Motor neuron (in vitro differentiated cells): ENCODE data around the gene BCR. TPM values are rescaled to one million over a fixed set of nuclear protein-coding genes. Genes with fewer than 3 reads are reported as not detected.

Source experiments
- ATAC-seq, 8 experiments: fragments of 200-7000 bp; cut with Tn5 transposase; replicated peaks in 6 of 8; 2 replicates each; pipeline ENCODE4 v1.8.0; 2021; ENCODE audit warnings: mild to moderate bottlenecking in 8 of 8, moderate library complexity in 8 of 8
- H3K27ac ChIP-seq, 2 donors: fragments of 250-450 bp; sonication (Bioruptor Pico); 2 replicates each; pipeline ENCODE4 v1.9.0; 2021; ENCODE audit warnings: antibody characterized with exemption in 2 of 2, mild to moderate bottlenecking in 2 of 2, moderate library complexity in 1 of 2
- H3K4me1 ChIP-seq, 2 donors: fragments of 250-450 bp; sonication (Bioruptor Pico); replicated peaks in 1 of 2; 2 replicates each; pipeline ENCODE4 v1.6.1; 2021; ENCODE audit warnings: antibody characterized with exemption in 2 of 2, mild to moderate bottlenecking in 2 of 2, moderate library complexity in 1 of 2
- H3K4me3 ChIP-seq, 5 donors: fragments of 250-450 bp; sonication (Bioruptor Pico); 2 replicates each; pipeline ENCODE4 v1.9.0; 2021; ENCODE audit warnings: antibody characterized with exemption in 5 of 5, mild to moderate bottlenecking in 5 of 5, moderate library complexity in 4 of 5
- WGBS, 10 experiments: fragments of 450-650 bp; shearing (Covaris generic); methylation state at CpG; one replicate each; pipeline ENCODE4 v1.0.0; 2022; 5-methylcytosine and 5-hydroxymethylcytosine counted together
- in situ Hi-C, 9 experiments: fragments of 400-800 bp; cut with MboI; loops; one replicate each; pipeline ENCODE4 v1.15.0; 2021; ENCODE audit warnings: low sequenced_read_pairs in 9 of 9, low pct_unique_long_range_greater_than_20kb in 2 of 9; ENCODE audit not compliant: unreplicated experiment in 9 of 9
- total RNA-seq, 8 experiments: library from RNA; unstranded; fragments of 300-600 nt; gene quantifications; 2 replicates each; pipeline versions ENCODE4 v1.2.3 to v1.2.4, GENCODE V29; 2022

Gene BCR
- total RNA-seq, 8 experiments from 2014 or later, result 20.7 to 41.5 (median 28.6) TPM

DNA sequence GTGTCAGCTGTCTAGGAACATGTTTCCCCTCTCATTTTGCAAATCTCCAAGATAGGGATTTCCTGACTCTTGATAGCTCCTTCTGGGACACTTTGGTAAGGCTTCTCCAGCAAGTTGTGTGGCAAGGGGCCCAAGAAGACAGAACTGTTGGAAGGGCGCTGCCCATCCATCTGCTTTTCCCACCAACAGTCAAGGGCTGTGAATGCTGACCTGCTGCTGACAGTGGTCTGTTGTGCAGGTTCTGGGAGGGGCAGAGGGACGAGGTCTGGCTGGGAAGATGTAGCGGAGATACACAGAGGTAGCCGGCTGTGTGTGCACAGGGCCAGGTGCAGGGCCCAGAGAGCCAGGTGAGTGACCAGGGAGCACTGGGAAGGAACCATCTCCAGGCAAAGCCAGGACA, 12.2 kb downstream of the BCR start:
- 90 to 100% (median 100%) methylated on average over 1 to 2 of the region's 4 CpGs; no CpG with 5 or more reads in 5 of the 10 experiments for WGBS, 10 experiments
- Histone ChIP-seq H3K27ac (peak overlapping the region; percentile 29 to 50), H3K4me3 (no peak overlapping the region), H3K4me1 (peaks cover 12 to 15% of the 10 kb centered on the region in 2 donors)
- in situ Hi-C loops, result loop anchor here in 3 of 9 experiments (25.0 kb wide), 1 partner anchor 95 kb away; no protein-coding TSS in a partner anchor
- ATAC-seq, result no peak

DNA sequence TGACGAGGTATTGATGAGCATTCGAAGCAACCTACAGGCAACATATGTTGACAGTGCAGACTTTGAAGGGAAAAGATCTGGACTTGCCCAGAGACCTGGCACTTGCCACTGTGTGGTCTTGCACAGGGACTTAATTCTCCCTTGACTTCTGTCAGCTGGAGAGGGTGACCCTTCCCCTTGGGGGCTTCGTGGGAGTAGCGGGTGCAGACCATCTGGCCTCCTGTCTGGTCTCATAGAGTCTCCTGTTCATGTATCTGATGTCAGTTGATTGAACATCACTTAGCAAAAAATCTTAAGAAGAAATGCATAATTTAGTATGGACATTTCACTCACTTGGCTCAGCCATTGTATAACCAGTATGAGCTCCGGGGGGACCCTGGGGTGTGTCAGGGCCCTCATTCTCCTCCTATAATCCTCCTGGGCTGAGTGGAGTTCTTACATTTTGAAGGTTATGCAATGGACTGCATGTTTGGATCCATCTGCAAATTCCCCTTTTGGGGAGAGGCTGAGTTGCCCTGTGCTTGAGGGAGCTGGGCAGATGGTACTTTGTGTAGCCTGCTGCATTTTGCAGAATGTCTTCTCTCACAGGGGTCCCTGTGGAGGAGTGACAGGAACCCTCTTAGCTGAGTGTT, 13.0 kb downstream of the BCR start:
- peaks cover 8% of the 10 kb centered on the region in 2 donors for H3K4me1 ChIP-seq
- WGBS, 10 experiments, result 0 to 100% (median 81%) methylated on average over 1 to 4 of the region's 5 CpGs; no CpG with 5 or more reads in 5 of the 10 experiments
- peak in 3 of 8 experiments; percentile 33 to 66 (median 46) for ATAC-seq
- peak overlapping the region; percentile 32 to 61 for H3K27ac ChIP-seq
- in situ Hi-C loops, result loop anchor here in 3 of 9 experiments (25.0 kb wide), 1 partner anchor 94 kb away; no protein-coding TSS in a partner anchor
- no peak overlapping the region for H3K4me3 ChIP-seq

GRCh38 chr22:23193882-23194281, 13.6 kb downstream of the BCR start:
- Histone ChIP-seq H3K4me1 (peaks cover 9% of the 10 kb centered on the region in 2 donors), H3K4me3 (no peak overlapping the region), H3K27ac (peak overlapping the region; percentile 32 to 61)
- 83 to 100% (median 100%) methylated on average over 1 to 4 of the region's 5 CpGs; no CpG with 5 or more reads in 4 of the 10 experiments for WGBS, 10 experiments
- in situ Hi-C loops, result loop anchor here in 3 of 9 experiments (25.0 kb wide), 1 partner anchor 93 kb away; no protein-coding TSS in a partner anchor
- ATAC-seq, result peak in 2 of 8 experiments; percentile 24 to 31

DNA sequence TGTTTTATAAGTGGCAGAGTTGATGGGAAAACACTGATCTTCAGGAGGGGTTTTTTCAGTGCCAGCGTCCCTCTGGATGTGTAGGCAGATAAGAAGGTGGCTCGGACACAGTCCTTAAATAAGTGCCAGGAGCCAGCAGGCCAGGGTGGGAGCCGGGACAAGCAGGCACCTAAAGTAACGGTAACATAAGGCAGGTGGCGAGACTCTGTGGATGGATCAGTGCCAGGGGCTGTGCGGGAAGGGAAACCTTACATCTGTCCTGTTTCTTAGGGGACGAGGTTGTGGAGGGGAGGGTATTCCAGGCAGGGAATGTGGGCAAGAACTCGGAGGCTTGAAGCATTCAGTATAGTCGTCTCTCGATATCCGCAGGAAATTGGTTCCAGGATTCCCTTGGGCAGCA, 15.9 kb downstream of the BCR start:
- H3K27ac ChIP-seq, result no peak overlapping the region
- no peak for ATAC-seq
- 60 to 100% (median 81%) methylated on average over 1 to 9 of the region's 11 CpGs; no CpG with 5 or more reads in 6 of the 10 experiments for WGBS, 10 experiments
- in situ Hi-C loops, result loop anchor here in 3 of 9 experiments (25.0 kb wide), 1 partner anchor 91 kb away; no protein-coding TSS in a partner anchor
- H3K4me3 ChIP-seq, result no peak overlapping the region
- peaks cover 20 to 24% of the 10 kb centered on the region in 2 donors for H3K4me1 ChIP-seq

GRCh38 chr22:23197836-23198235, 17.5 kb downstream of the BCR start:
- in situ Hi-C loops, result loop anchor here in 3 of 9 experiments (25.0 kb wide), 1 partner anchor 89 kb away; no protein-coding TSS in a partner anchor
- 100% methylated on average over 1 to 5 of the region's 8 CpGs; no CpG with 5 or more reads in 7 of the 10 experiments for WGBS, 10 experiments
- peak overlapping the region; percentile 47 to 54 for H3K27ac ChIP-seq
- no peak overlapping the region for H3K4me3 ChIP-seq
- no peak for ATAC-seq
- peaks cover 19 to 20% of the 10 kb centered on the region in 2 donors for H3K4me1 ChIP-seq

- WGBS, 10 experiments, result 44 to 97% (median 60%) methylated on average over 2 to 5 of the region's 8 CpGs; no CpG with 5 or more reads in 5 of the 10 experiments
- in situ Hi-C loops, result loop anchor here in 3 of 9 experiments (25.0 kb wide), 1 partner anchor 88 kb away; no protein-coding TSS in a partner anchor
- peak in 2 of 8 experiments; percentile 15 to 20 for ATAC-seq
- Histone ChIP-seq H3K4me1 (peaks cover 15 to 17% of the 10 kb centered on the region in 2 donors), H3K27ac (peak overlapping the region; percentile 20 to 44), H3K4me3 (no peak overlapping the region)
Measured at GRCh38 chr22:23199159-23199558, 18.9 kb downstream of the BCR start.

DNA sequence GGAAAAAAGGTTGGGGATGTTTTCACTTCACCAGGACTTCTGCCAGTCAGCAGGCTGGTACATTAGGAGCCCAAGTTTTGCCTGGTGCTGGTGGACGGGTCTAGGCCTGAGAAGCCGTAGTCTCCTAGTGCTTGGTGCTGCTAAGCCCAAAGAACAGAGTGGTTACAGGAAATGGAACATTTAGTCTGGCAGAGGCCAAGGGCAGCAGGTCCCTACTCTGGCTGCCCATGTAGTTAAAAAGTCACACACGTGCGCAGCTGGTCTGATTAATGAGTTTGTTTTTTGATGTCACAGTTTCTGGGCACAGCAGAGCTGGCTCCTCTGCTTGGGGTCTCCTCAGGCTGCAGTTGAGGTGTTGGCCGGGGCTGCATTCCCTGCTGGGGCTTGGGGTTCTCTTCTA, 20.6 kb downstream of the BCR start:
- Histone ChIP-seq H3K4me1 (peaks cover 15 to 17% of the 10 kb centered on the region in 2 donors), H3K27ac (peak overlapping the region; percentile 41 to 44), H3K4me3 (no peak overlapping the region)
- 0 to 100% (median 94%) methylated on average over 1 to 5 of the region's 5 CpGs; no CpG with 5 or more reads in 3 of the 10 experiments for WGBS, 10 experiments
- in situ Hi-C loops, result no loop called here
- no peak for ATAC-seq

DNA sequence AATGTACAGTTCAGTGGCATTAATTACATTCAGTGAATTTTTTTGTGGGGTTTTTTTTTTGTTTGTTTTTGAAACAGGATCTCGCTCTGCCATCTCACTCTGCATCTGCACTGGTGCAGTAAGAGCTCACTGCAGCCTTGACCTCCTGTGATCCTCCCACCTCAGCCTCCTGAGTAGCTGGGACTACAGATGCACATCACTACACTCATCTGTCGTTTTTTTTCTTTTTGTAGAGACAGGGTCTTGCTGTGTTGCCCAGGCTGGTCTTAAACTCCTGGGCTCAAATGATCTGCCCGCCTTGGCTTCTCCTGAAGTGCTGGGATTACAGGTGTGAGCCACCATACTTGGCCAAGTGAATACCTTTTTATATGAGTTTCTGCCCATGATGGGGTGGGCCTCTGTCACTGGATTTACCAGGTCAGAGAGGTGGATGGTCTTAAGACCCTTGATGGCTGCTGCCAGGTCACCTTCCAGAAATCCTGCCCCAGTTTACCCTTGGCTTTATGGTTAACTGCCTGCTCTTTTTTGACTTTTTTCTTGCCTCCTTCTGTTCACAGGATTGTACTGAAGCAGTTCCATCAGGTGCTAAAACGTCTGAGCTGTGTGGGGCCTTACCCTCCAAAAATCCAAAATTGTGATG, 22.6 kb downstream of the BCR start:
- in situ Hi-C loops, result no loop called here
- no peak overlapping the region for H3K4me3 ChIP-seq
- H3K27ac ChIP-seq, result peak overlapping the region; percentile 30 to 59
- no peak for ATAC-seq
- H3K4me1 ChIP-seq, result peaks cover 12 to 17% of the 10 kb centered on the region in 2 donors
- 40 to 100% (median 74%) methylated on average over 2 to 3 of the region's 4 CpGs; no CpG with 5 or more reads in 4 of the 10 experiments for WGBS, 10 experiments

GRCh38 chr22:23203452-23204124, 23.3 kb downstream of the BCR start:
- no peak for ATAC-seq
- Histone ChIP-seq H3K4me3 (no peak overlapping the region), H3K27ac (peak overlapping the region; percentile 58 to 59), H3K4me1 (peaks cover 12 to 17% of the 10 kb centered on the region in 2 donors)
- WGBS, 10 experiments, result 60 to 100% (median 87%) methylated on average over 1 to 5 of the region's 7 CpGs; no CpG with 5 or more reads in 1 of the 10 experiments
- in situ Hi-C loops, result no loop called here

- peak overlapping the region in 1 of 2 donors; percentile 30 for H3K27ac ChIP-seq
- H3K4me3 ChIP-seq, result no peak overlapping the region
- peaks cover 9 to 12% of the 10 kb centered on the region in 2 donors for H3K4me1 ChIP-seq
- in situ Hi-C loops, result no loop called here
- ATAC-seq, result peak in 1 of 8 experiments; percentile 10
- WGBS, 10 experiments, result 7 to 99% (median 93%) methylated on average over 1 to 10 of the region's 11 CpGs
Measured at GRCh38 chr22:23204125-23204488, 23.8 kb downstream of the BCR start.

- ATAC-seq, result peak in 1 of 8 experiments; percentile 35
- Histone ChIP-seq H3K27ac (peak overlapping the region; percentile 21 to 30), H3K4me3 (no peak overlapping the region), H3K4me1 (peaks cover 4 to 7% of the 10 kb centered on the region in 2 donors)
- in situ Hi-C loops, result no loop called here
- WGBS, 10 experiments, result 40 to 100% (median 87%) methylated on average over 1 to 3 of the region's 11 CpGs; no CpG with 5 or more reads in 6 of the 10 experiments
Measured at GRCh38 chr22:23204541-23205157, 24.3 kb downstream of the BCR start.

DNA sequence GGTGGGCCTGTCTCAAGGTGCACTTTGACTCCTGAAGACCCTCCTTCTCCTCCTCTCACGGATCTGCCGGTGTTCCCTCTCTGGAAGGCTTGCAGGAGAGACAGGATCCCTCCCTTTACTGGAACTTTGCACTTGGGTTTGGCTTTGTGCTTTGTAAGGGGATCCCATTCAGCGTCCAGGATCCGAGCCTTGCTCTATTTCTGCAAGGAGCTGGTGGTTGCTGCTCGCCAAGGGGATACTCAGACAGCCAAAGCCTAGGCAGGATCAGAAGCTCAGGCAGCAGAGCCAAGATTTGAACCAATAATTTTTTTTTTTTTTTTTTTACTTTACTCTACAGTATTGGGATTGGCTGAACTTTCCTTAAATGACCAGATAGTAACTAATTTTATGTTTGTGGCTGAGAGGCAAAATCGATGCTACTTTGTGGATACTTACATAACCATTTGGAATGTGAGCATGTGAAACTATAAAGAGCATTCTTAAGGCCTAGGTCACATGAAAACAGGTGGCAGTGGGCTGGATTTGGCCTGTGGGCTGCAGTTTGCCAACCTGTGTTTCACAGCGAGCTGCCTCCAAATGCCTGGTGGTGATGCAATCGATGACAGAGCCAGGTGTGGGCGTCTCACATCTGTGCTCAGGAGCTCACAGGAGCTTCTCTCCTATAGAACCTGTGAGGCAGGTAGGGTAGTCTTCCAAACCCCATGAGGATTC, 25.2 kb downstream of the BCR start:
- Histone ChIP-seq H3K4me1 (peaks cover 0 to 6% of the 10 kb centered on the region in 2 donors), H3K4me3 (no peak overlapping the region), H3K27ac (peak overlapping the region; percentile 21 to 37)
- no peak for ATAC-seq
- 59 to 94% (median 90%) methylated on average over 2 to 8 of the region's 9 CpGs; no CpG with 5 or more reads in 5 of the 10 experiments for WGBS, 10 experiments
- in situ Hi-C loops, result no loop called here
